Stimulated activated memory B cell treated with anti-CD40 and anti-IgM and Interleukin-4, amounts not matched to agents 10 μg/mL and 1 μg/mL and 100 μg/mL, for 72 hours (primary cell): ENCODE measurements around the gene SIKE1.

ENCODE experiments used
- ATAC-seq: fragments of 150-1000 bp; cut with Tn5 transposase; 2 replicates; pipeline ENCODE4 v1.10.0; 2021
- H3K27ac Mint-ChIP-seq: one replicate; pipeline ENCODE4 v1.8.0; 2022; ENCODE audit warnings: mild to moderate bottlenecking, mixed read lengths
- H3K27me3 Mint-ChIP-seq: one replicate; pipeline ENCODE4 v1.8.0; 2022; ENCODE audit warnings: mixed read lengths
- H3K36me3 Mint-ChIP-seq: one replicate; pipeline ENCODE4 v1.8.0; 2022; ENCODE audit warnings: mixed read lengths
- H3K4me1 Mint-ChIP-seq: one replicate; pipeline ENCODE4 v1.8.0; 2022; ENCODE audit warnings: mixed read lengths
- H3K4me3 Mint-ChIP-seq: one replicate; pipeline ENCODE4 v1.8.0; 2022; ENCODE audit warnings: mild to moderate bottlenecking, moderate library complexity, mixed read lengths
- H3K9me3 Mint-ChIP-seq: one replicate; pipeline ENCODE4 v1.8.0; 2022; ENCODE audit warnings: mixed read lengths

Gene SIKE1

GRCh38 chr1:114740331-114740730 is 40.2 kb downstream of the SIKE1 start:
- no peak for ATAC-seq
- Mint-ChIP-seq H3K4me3 (no peak overlapping the region), H3K4me1 (peaks cover 23% of the 10 kb centered on the region), H3K27me3 (no peaks in the 10 kb centered on the region), H3K36me3 (peaks cover 32% of the 10 kb centered on the region), H3K9me3 (no peaks in the 10 kb centered on the region), H3K27ac (no peak overlapping the region)

- no peaks in the 10 kb centered on the region for H3K9me3 Mint-ChIP-seq
- no peak overlapping the region for H3K27ac Mint-ChIP-seq
- H3K36me3 Mint-ChIP-seq: peaks cover 45% of the 10 kb centered on the region
- H3K27me3 Mint-ChIP-seq: no peaks in the 10 kb centered on the region
- no peak overlapping the region for H3K4me3 Mint-ChIP-seq
- no peak for ATAC-seq
- peaks cover 11% of the 10 kb centered on the region for H3K4me1 Mint-ChIP-seq
These were observed 43.1 kb downstream of the SIKE1 start for GRCh38 chr1:114737314-114737849.

GRCh38 chr1:114735479-114735878 is 45.0 kb downstream of the SIKE1 start:
- Mint-ChIP-seq H3K4me3 (no peak overlapping the region), H3K9me3 (no peaks in the 10 kb centered on the region), H3K27me3 (no peaks in the 10 kb centered on the region), H3K27ac (peak overlapping the region; percentile 4), H3K4me1 (no peaks in the 10 kb centered on the region), H3K36me3 (peaks cover 55% of the 10 kb centered on the region)
- no peak for ATAC-seq

- H3K4me1 Mint-ChIP-seq: no peaks in the 10 kb centered on the region
- no peaks in the 10 kb centered on the region for H3K27me3 Mint-ChIP-seq
- no peaks in the 10 kb centered on the region for H3K9me3 Mint-ChIP-seq
- ATAC-seq: no peak
- H3K27ac Mint-ChIP-seq: peak overlapping the region; percentile 37
- H3K4me3 Mint-ChIP-seq: no peak overlapping the region
- peaks cover 81% of the 10 kb centered on the region for H3K36me3 Mint-ChIP-seq
These were observed 50.7 kb downstream of the SIKE1 start for GRCh38 chr1:114729782-114730181.

GRCh38 chr1:114728553-114728952 is 51.9 kb downstream of the SIKE1 start:
- Mint-ChIP-seq H3K4me1 (no peaks in the 10 kb centered on the region), H3K4me3 (no peak overlapping the region), H3K27me3 (no peaks in the 10 kb centered on the region), H3K27ac (peak overlapping the region; percentile 37), H3K36me3 (peaks cover 82% of the 10 kb centered on the region), H3K9me3 (no peaks in the 10 kb centered on the region)
- ATAC-seq: no peak

GRCh38 chr1:114725230-114725629 is 55.3 kb downstream of the SIKE1 start:
- no peak overlapping the region for H3K4me3 Mint-ChIP-seq
- no peaks in the 10 kb centered on the region for H3K4me1 Mint-ChIP-seq
- H3K9me3 Mint-ChIP-seq: no peaks in the 10 kb centered on the region
- ATAC-seq: no peak
- H3K27me3 Mint-ChIP-seq: no peaks in the 10 kb centered on the region
- H3K36me3 Mint-ChIP-seq: peaks cover 87% of the 10 kb centered on the region
- H3K27ac Mint-ChIP-seq: no peak overlapping the region

GRCh38 chr1:114723915-114724314 is 56.6 kb downstream of the SIKE1 start:
- H3K27me3 Mint-ChIP-seq: no peaks in the 10 kb centered on the region
- no peak overlapping the region for H3K4me3 Mint-ChIP-seq
- peaks cover 85% of the 10 kb centered on the region for H3K36me3 Mint-ChIP-seq
- no peak overlapping the region for H3K27ac Mint-ChIP-seq
- ATAC-seq: no peak
- no peaks in the 10 kb centered on the region for H3K4me1 Mint-ChIP-seq
- H3K9me3 Mint-ChIP-seq: no peaks in the 10 kb centered on the region

GRCh38 chr1:114723457-114723856 is 57.0 kb downstream of the SIKE1 start:
- H3K27ac Mint-ChIP-seq: no peak overlapping the region

GRCh38 chr1:114720492-114720891 is 60.0 kb downstream of the SIKE1 start:
- H3K36me3 Mint-ChIP-seq: peaks cover 73% of the 10 kb centered on the region
- peaks cover 10% of the 10 kb centered on the region for H3K4me1 Mint-ChIP-seq
- H3K27me3 Mint-ChIP-seq: no peaks in the 10 kb centered on the region
- no peak for ATAC-seq
- no peak overlapping the region for H3K27ac Mint-ChIP-seq
- no peaks in the 10 kb centered on the region for H3K9me3 Mint-ChIP-seq
- H3K4me3 Mint-ChIP-seq: no peak overlapping the region

More at GRCh38 chr1:114723457-114723856, 57.0 kb downstream of the SIKE1 start:
- no peak for ATAC-seq
- no peaks in the 10 kb centered on the region for H3K9me3 Mint-ChIP-seq
- H3K27me3 Mint-ChIP-seq: no peaks in the 10 kb centered on the region
- no peak overlapping the region for H3K4me3 Mint-ChIP-seq
- peaks cover 86% of the 10 kb centered on the region for H3K36me3 Mint-ChIP-seq
- H3K4me1 Mint-ChIP-seq: no peaks in the 10 kb centered on the region
